HG02571 (cell line): ENCODE results near the gene MTIF3.
"Not testable (repeated sequence)": the region's sequence is repeated elsewhere in the genome, so short reads cannot be mapped to it uniquely, and the experiment has no call there.

Experiments used
- ATAC-seq: cut with Tn5 transposase; IDR thresholded peaks from one replicate; pipeline ENCODE4 v1.9.1; 2021; ENCODE audit warnings: mild to moderate bottlenecking, moderate library complexity; ENCODE audit not compliant: unreplicated experiment

Gene MTIF3

GRCh38 chr13:27421101-27421871 lies 29.1 kb downstream of the MTIF3 start:
- no peak for ATAC-seq

- no peak for ATAC-seq
Measured at GRCh38 chr13:27419328-27419727, 31.0 kb downstream of the MTIF3 start.

- no peak for ATAC-seq
Measured at GRCh38 chr13:27415116-27415515, 35.2 kb downstream of the MTIF3 start.

- ATAC-seq = no peak
Measured at GRCh38 chr13:27411341-27411740, 39.0 kb downstream of the MTIF3 start.

GRCh38 chr13:27409013-27409412 lies 41.4 kb downstream of the MTIF3 start:
- ATAC-seq = no peak

- no peak for ATAC-seq
Measured at GRCh38 chr13:27408074-27408473, 42.3 kb downstream of the MTIF3 start.

GRCh38 chr13:27406178-27406939 lies 44.0 kb downstream of the MTIF3 start:
- ATAC-seq = no peak

GRCh38 chr13:27405546-27406134 lies 44.7 kb downstream of the MTIF3 start:
- no peak for ATAC-seq

GRCh38 chr13:27404680-27405079 lies 45.7 kb downstream of the MTIF3 start:
- no peak for ATAC-seq

- ATAC-seq = no peak
Measured at GRCh38 chr13:27403727-27404385, 46.5 kb downstream of the MTIF3 start.

- no peak for ATAC-seq
Measured at GRCh38 chr13:27403203-27403678, 47.1 kb downstream of the MTIF3 start.

GRCh38 chr13:27401210-27401609 lies 49.2 kb downstream of the MTIF3 start:
- ATAC-seq = no peak

- ATAC-seq = not testable (repeated sequence)
Measured at GRCh38 chr13:27400405-27400804, 50.0 kb downstream of the MTIF3 start.

- no peak for ATAC-seq
Measured at GRCh38 chr13:27398360-27398759, 52.0 kb downstream of the MTIF3 start.

- ATAC-seq = no peak
Measured at GRCh38 chr13:27396252-27396846, 54.0 kb downstream of the MTIF3 start.

GRCh38 chr13:27395007-27395510 lies 55.3 kb downstream of the MTIF3 start:
- ATAC-seq = no peak

- no peak for ATAC-seq
Measured at GRCh38 chr13:27393101-27393500, 57.3 kb downstream of the MTIF3 start.

GRCh38 chr13:27391471-27391870 lies 58.9 kb downstream of the MTIF3 start:
- ATAC-seq = no peak

GRCh38 chr13:27389891-27390290 lies 60.5 kb downstream of the MTIF3 start:
- no peak for ATAC-seq

GRCh38 chr13:27388241-27388640 lies 62.1 kb downstream of the MTIF3 start:
- ATAC-seq = no peak
